K562 (cell line): ENCODE results near the gene LTO1. TPM values are rescaled to one million over a fixed set of nuclear protein-coding genes. Genes with fewer than 3 reads are reported as not detected.

Experiments
- DMBX1 ChIP-seq: fragments of 250-450 bp; sonication (Bioruptor Pico); IDR thresholded peaks from 2 replicates; pipeline ENCODE4 v1.8.0; 2022; ENCODE audit warnings: inconsistent platforms, mild to moderate bottlenecking, moderate library complexity, borderline replicate concordance
- EP400 ChIP-seq: fragments of 450-650 bp; IDR thresholded peaks from 2 replicates; pipeline ENCODE4 v1.6.1; 2017; ENCODE audit warnings: antibody characterized with exemption, mild to moderate bottlenecking, moderate library complexity
- FOXP1 ChIP-seq: sonication (generic); formaldehyde crosslinking; IDR thresholded peaks from 2 replicates; pipeline ENCODE4 v1.8.0; 2022; ENCODE audit warnings: mild to moderate bottlenecking, missing genetic modification reagents
- HIVEP1 ChIP-seq: fragments of 250-450 bp; sonication (Bioruptor Pico); IDR thresholded peaks from 2 replicates; pipeline ENCODE4 v1.4.0; 2020; ENCODE audit warnings: mild to moderate bottlenecking
- KDM5B ChIP-seq: fragments of 200-600 bp; sonication (generic); IDR thresholded peaks from 2 replicates; pipeline ENCODE4 v1.6.1; 2012; ENCODE audit warnings: low read depth, mild to moderate bottlenecking, moderate library complexity, low read length, control low read depth, inconsistent platforms; ENCODE audit not compliant: insufficient replicate concordance
- KLF13 ChIP-seq: fragments of 450-650 bp; IDR thresholded peaks from 2 replicates; pipeline ENCODE4 v1.6.1; 2016; ENCODE audit warnings: missing genetic modification characterization, low read depth, mild to moderate bottlenecking, missing compliant biosample characterization, moderate library complexity, borderline replicate concordance
- SIN3B ChIP-seq: fragments of 450-650 bp; IDR thresholded peaks from 2 replicates; pipeline ENCODE4 v1.6.1; 2017; ENCODE audit warnings: low read depth, mild to moderate bottlenecking, moderate library complexity
- SRSF9 ChIP-seq: fragments of 200-400 bp; formaldehyde crosslinking; IDR thresholded peaks from 2 replicates; pipeline ENCODE4 v1.6.1; 2017; ENCODE audit warnings: low read depth, low read length, borderline replicate concordance
- TARDBP ChIP-seq: fragments of 450-650 bp; IDR thresholded peaks from 2 replicates; pipeline ENCODE4 v1.6.1; 2016
- ZNF444 ChIP-seq: fragments of 250-450 bp; sonication (Bioruptor Pico); IDR thresholded peaks from 2 replicates; pipeline ENCODE4 v1.4.0; 2020; ENCODE audit warnings: mild to moderate bottlenecking, moderate library complexity
- ZNF583 ChIP-seq: fragments of 250-450 bp; sonication (Bioruptor Pico); IDR thresholded peaks from 2 replicates; pipeline ENCODE4 v1.4.0; 2020
- ZNF707 ChIP-seq: fragments of 250-450 bp; sonication (Bioruptor Pico); conservative IDR thresholded peaks from 2 replicates; pipeline ENCODE4 v1.8.0; 2022; ENCODE audit warnings: inconsistent platforms, mild to moderate bottlenecking, moderate library complexity
- ZNF830 ChIP-seq: fragments of 250-450 bp; sonication (Bioruptor Pico); IDR thresholded peaks from 2 replicates; pipeline ENCODE4 v1.5.0; 2021; ENCODE audit warnings: mild to moderate bottlenecking
- polyA plus RNA-seq, 8 experiments: library from polyadenylated mRNA; depleted of rRNA in 4 of 8; stranded (reverse) in 5 of 8; unstranded in 3 of 8; fragments of >200 nt; fragmentation: Nextera tagmentation in 2 of 8; fragmentation: Illumina TruSeq in 1 of 8; extraction: Ambion mirVana in 2 of 8; extraction: Trizol in 1 of 8; gene quantifications; 2 replicates each; pipeline versions ENCODE4 v1.2.1 to v1.2.3, GENCODE V29; 2011 to 2014; ENCODE audit warnings: inconsistent platforms in 1 of 8, missing spikeins in 1 of 8
- total RNA-seq, 7 experiments: library from RNA; depleted of rRNA in 6 of 7; stranded (reverse); fragments of >200 nt in 6 of 7; fragmentation: Illumina TruSeq in 2 of 7; extraction: Trizol in 2 of 7; gene quantifications; 2 replicates each; pipeline versions ENCODE4 v1.2.1 to v1.2.3, GENCODE V29; 2011 to 2021; ENCODE audit warnings: low replicate concordance in 1 of 7
- TF ChIP-seq, protein P1 (sequence below): fragments of 200-600 bp; sonication (generic); IDR thresholded peaks from one replicate; pipeline ENCODE4 v1.6.1; 2012; ENCODE audit warnings: mild to moderate bottlenecking, low read depth, low read length, inconsistent platforms
- TF ChIP-seq, protein P2 (sequence below): sonication (generic); formaldehyde crosslinking; IDR thresholded peaks from 2 replicates; pipeline ENCODE4 v1.8.0; 2022; ENCODE audit warnings: mild to moderate bottlenecking, missing genetic modification reagents

Gene LTO1
- total and polyA plus RNA-seq, 9 of the 15 experiments (the other 6 are each of a cell fraction or from before 2014, with no cell fraction given), result 2.6 to 43.4 (median 19.1) TPM

DNA sequence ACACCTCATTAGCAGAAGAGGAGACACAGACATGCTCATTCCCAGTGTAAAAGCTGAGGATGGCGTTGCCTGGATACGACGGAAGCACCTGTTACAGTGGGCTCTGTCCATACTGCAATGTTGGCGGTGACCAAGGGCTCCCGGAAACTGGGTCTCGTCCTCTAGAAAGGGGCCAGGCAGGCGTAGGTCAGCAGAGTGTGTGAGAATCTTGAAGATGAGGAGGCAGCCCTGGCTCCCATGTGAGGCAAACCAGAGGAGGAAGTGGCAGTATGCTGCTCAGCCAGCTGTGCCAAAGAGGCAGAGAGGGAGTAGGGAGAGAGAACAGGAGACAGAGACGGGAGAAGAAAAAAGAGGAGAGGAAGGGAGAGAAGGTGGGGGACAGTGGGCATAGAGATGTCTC is 10.3 kb downstream of the LTO1 start (continued):
- no peak for TF ChIP-seq SRSF9
- no peak for TF ChIP-seq ZNF583 (CRISPR knock-in tag)
- TF ChIP-seq, protein P1, sequence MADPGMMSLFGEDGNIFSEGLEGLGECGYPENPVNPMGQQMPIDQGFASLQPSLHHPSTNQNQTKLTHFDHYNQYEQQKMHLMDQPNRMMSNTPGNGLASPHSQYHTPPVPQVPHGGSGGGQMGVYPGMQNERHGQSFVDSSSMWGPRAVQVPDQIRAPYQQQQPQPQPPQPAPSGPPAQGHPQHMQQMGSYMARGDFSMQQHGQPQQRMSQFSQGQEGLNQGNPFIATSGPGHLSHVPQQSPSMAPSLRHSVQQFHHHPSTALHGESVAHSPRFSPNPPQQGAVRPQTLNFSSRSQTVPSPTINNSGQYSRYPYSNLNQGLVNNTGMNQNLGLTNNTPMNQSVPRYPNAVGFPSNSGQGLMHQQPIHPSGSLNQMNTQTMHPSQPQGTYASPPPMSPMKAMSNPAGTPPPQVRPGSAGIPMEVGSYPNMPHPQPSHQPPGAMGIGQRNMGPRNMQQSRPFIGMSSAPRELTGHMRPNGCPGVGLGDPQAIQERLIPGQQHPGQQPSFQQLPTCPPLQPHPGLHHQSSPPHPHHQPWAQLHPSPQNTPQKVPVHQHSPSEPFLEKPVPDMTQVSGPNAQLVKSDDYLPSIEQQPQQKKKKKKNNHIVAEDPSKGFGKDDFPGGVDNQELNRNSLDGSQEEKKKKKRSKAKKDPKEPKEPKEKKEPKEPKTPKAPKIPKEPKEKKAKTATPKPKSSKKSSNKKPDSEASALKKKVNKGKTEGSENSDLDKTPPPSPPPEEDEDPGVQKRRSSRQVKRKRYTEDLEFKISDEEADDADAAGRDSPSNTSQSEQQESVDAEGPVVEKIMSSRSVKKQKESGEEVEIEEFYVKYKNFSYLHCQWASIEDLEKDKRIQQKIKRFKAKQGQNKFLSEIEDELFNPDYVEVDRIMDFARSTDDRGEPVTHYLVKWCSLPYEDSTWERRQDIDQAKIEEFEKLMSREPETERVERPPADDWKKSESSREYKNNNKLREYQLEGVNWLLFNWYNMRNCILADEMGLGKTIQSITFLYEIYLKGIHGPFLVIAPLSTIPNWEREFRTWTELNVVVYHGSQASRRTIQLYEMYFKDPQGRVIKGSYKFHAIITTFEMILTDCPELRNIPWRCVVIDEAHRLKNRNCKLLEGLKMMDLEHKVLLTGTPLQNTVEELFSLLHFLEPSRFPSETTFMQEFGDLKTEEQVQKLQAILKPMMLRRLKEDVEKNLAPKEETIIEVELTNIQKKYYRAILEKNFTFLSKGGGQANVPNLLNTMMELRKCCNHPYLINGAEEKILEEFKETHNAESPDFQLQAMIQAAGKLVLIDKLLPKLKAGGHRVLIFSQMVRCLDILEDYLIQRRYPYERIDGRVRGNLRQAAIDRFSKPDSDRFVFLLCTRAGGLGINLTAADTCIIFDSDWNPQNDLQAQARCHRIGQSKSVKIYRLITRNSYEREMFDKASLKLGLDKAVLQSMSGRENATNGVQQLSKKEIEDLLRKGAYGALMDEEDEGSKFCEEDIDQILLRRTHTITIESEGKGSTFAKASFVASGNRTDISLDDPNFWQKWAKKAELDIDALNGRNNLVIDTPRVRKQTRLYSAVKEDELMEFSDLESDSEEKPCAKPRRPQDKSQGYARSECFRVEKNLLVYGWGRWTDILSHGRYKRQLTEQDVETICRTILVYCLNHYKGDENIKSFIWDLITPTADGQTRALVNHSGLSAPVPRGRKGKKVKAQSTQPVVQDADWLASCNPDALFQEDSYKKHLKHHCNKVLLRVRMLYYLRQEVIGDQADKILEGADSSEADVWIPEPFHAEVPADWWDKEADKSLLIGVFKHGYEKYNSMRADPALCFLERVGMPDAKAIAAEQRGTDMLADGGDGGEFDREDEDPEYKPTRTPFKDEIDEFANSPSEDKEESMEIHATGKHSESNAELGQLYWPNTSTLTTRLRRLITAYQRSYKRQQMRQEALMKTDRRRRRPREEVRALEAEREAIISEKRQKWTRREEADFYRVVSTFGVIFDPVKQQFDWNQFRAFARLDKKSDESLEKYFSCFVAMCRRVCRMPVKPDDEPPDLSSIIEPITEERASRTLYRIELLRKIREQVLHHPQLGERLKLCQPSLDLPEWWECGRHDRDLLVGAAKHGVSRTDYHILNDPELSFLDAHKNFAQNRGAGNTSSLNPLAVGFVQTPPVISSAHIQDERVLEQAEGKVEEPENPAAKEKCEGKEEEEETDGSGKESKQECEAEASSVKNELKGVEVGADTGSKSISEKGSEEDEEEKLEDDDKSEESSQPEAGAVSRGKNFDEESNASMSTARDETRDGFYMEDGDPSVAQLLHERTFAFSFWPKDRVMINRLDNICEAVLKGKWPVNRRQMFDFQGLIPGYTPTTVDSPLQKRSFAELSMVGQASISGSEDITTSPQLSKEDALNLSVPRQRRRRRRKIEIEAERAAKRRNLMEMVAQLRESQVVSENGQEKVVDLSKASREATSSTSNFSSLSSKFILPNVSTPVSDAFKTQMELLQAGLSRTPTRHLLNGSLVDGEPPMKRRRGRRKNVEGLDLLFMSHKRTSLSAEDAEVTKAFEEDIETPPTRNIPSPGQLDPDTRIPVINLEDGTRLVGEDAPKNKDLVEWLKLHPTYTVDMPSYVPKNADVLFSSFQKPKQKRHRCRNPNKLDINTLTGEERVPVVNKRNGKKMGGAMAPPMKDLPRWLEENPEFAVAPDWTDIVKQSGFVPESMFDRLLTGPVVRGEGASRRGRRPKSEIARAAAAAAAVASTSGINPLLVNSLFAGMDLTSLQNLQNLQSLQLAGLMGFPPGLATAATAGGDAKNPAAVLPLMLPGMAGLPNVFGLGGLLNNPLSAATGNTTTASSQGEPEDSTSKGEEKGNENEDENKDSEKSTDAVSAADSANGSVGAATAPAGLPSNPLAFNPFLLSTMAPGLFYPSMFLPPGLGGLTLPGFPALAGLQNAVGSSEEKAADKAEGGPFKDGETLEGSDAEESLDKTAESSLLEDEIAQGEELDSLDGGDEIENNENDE, result no peak
- no peak for TF ChIP-seq KDM5B
- TF ChIP-seq KLF13 (tag), result no peak
- TF ChIP-seq HIVEP1, result no peak
- TF ChIP-seq, protein P2, sequence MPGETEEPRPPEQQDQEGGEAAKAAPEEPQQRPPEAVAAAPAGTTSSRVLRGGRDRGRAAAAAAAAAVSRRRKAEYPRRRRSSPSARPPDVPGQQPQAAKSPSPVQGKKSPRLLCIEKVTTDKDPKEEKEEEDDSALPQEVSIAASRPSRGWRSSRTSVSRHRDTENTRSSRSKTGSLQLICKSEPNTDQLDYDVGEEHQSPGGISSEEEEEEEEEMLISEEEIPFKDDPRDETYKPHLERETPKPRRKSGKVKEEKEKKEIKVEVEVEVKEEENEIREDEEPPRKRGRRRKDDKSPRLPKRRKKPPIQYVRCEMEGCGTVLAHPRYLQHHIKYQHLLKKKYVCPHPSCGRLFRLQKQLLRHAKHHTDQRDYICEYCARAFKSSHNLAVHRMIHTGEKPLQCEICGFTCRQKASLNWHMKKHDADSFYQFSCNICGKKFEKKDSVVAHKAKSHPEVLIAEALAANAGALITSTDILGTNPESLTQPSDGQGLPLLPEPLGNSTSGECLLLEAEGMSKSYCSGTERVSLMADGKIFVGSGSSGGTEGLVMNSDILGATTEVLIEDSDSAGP (CRISPR knock-in tag), result no peak
- TF ChIP-seq ZNF707 (CRISPR knock-in tag), result no peak
- no peak for TF ChIP-seq TARDBP
- no peak for TF ChIP-seq ZNF444
- no peak for TF ChIP-seq SIN3B
- no peak for TF ChIP-seq FOXP1 (CRISPR knock-in tag)
- no peak for TF ChIP-seq EP400
- TF ChIP-seq DMBX1, result no peak
- no peak for TF ChIP-seq ZNF830 (CRISPR knock-in tag)
